MM.1S (cell line): Measurements from ENCODE around the gene KCNQ5.

Source experiments
- DNase-seq: peaks from one replicate; pipeline ENCODE4 v3.0.0-alpha.2; 2015
- H2AFZ ChIP-seq: fragments of 300-600 bp; sonication (generic); 2 replicates; pipeline ENCODE4 v1.6.0; 2016; ENCODE audit warnings: antibody characterized with exemption, low read length
- H3F3A ChIP-seq: fragments of 300-600 bp; sonication (generic); 2 replicates; pipeline ENCODE4 v1.6.1; 2016; ENCODE audit warnings: mild to moderate bottlenecking, antibody characterized with exemption, low read length, moderate library complexity, mixed read lengths; ENCODE audit not compliant: insufficient read depth
- H3K27ac ChIP-seq: fragments of 300-600 bp; sonication (generic); 2 replicates; pipeline ENCODE4 v1.5.1; 2016; ENCODE audit warnings: mild to moderate bottlenecking, low read length
- H3K27me3 ChIP-seq: fragments of 300-600 bp; sonication (generic); replicated peaks from 2 replicates; pipeline ENCODE4 v1.6.0; 2016; ENCODE audit warnings: low read length; ENCODE audit not compliant: insufficient read depth
- H3K36me3 ChIP-seq: fragments of 300-600 bp; sonication (generic); replicated peaks from 2 replicates; pipeline ENCODE4 v1.6.1; 2016; ENCODE audit warnings: mild to moderate bottlenecking, low read length, mixed read lengths; ENCODE audit not compliant: insufficient read depth
- H3K4me1 ChIP-seq: fragments of 300-600 bp; sonication (generic); 2 replicates; pipeline ENCODE4 v1.6.1; 2016; ENCODE audit warnings: low read length, mixed read lengths
- H3K4me2 ChIP-seq: fragments of 300-600 bp; sonication (generic); 2 replicates; pipeline ENCODE4 v1.6.0; 2016; ENCODE audit warnings: low read depth, low read length
- H3K4me3 ChIP-seq: fragments of 300-600 bp; sonication (generic); 2 replicates; pipeline ENCODE4 v1.5.1; 2016; ENCODE audit warnings: low read length, mixed read lengths
- H3K79me2 ChIP-seq: fragments of 300-600 bp; sonication (generic); 2 replicates; pipeline ENCODE4 v1.6.1; 2016; ENCODE audit warnings: mixed run types, low read length, mixed read lengths
- H3K9ac ChIP-seq: fragments of 300-600 bp; sonication (generic); 2 replicates; pipeline ENCODE4 v1.6.1; 2016; ENCODE audit warnings: low read length, mixed read lengths
- H3K9me2 ChIP-seq: fragments of 300-600 bp; sonication (generic); replicated peaks from 2 replicates; pipeline ENCODE4 v1.6.1; 2016; ENCODE audit warnings: mild to moderate bottlenecking, low read length, mixed read lengths; ENCODE audit not compliant: insufficient read depth
- H3K9me3 ChIP-seq: fragments of 300-600 bp; sonication (generic); replicated peaks from 2 replicates; pipeline ENCODE4 v1.6.1; 2016; ENCODE audit warnings: mild to moderate bottlenecking, low read length, mixed read lengths; ENCODE audit not compliant: insufficient read depth
- H4K20me1 ChIP-seq: fragments of 300-600 bp; sonication (generic); 2 replicates; pipeline ENCODE4 v1.6.1; 2016; ENCODE audit warnings: mild to moderate bottlenecking, low read length, moderate library complexity, mixed read lengths; ENCODE audit not compliant: insufficient read depth
- CTCF ChIP-seq: fragments of 300-600 bp; sonication (generic); IDR thresholded peaks from 2 replicates; pipeline ENCODE4 v1.5.1; 2016; ENCODE audit warnings: antibody characterized with exemption, low read length, mixed read lengths
- EZH2 ChIP-seq: fragments of 300-600 bp; sonication (generic); optimal IDR thresholded peaks from 2 replicates; pipeline ENCODE3; 2017; ENCODE audit warnings: low read depth, mild to moderate bottlenecking, antibody characterized with exemption, low read length, mixed read lengths
- EZH2phosphoT487 ChIP-seq: fragments of 300-600 bp; sonication (generic); IDR thresholded peaks from 2 replicates; pipeline ENCODE4 v1.6.1; 2018; ENCODE audit warnings: antibody characterized with exemption, low read length

KCNQ5 gene

GRCh38 chr6:72783035-72783434, 161.2 kb downstream of the KCNQ5 start:
- Histone ChIP-seq H3K4me2 (no peak overlapping the region), H3K4me3 (no peak overlapping the region), H3K27me3 (no peaks in the 10 kb centered on the region), H3F3A (no peaks in the 10 kb centered on the region), H3K4me1 (no peaks in the 10 kb centered on the region; the same call in 1 of the 2 replicates), H3K79me2 (0 out of 2 replicates have a peak, but pooled peaks cover 3% of the 10 kb centered on the region), H4K20me1 (no peaks in the 10 kb centered on the region), H3K36me3 (no peaks in the 10 kb centered on the region), H3K27ac (no peak overlapping the region), H3K9me2 (no peaks in the 10 kb centered on the region), H3K9me3 (no peaks in the 10 kb centered on the region), H3K9ac (no peak overlapping the region), H2AFZ (no peak overlapping the region)
- no peak for DNase-seq
- TF ChIP-seq EZH2phosphoT487, result no peak
- TF ChIP-seq EZH2, result no peak
- no peak for TF ChIP-seq CTCF

GRCh38 chr6:72783666-72784065, 161.8 kb downstream of the KCNQ5 start:
- 0 out of 2 replicates have a peak, but pooled peaks cover 5% of the 10 kb centered on the region for H3F3A ChIP-seq
- H3K9me3 ChIP-seq, result no peaks in the 10 kb centered on the region
- H3K4me2 ChIP-seq, result no peak overlapping the region
- no peaks in the 10 kb centered on the region for H3K36me3 ChIP-seq
- H3K27ac ChIP-seq, result no peak overlapping the region
- no peak overlapping the region for H2AFZ ChIP-seq
- no peak for DNase-seq
- no peak for TF ChIP-seq EZH2phosphoT487
- no peak for TF ChIP-seq EZH2
- TF ChIP-seq CTCF, result no peak
- peaks cover 1% of the 10 kb centered on the region; the same call in 1 of the 2 replicates for H3K4me1 ChIP-seq
- no peaks in the 10 kb centered on the region for H3K9me2 ChIP-seq
- H3K27me3 ChIP-seq, result no peaks in the 10 kb centered on the region
- H4K20me1 ChIP-seq, result no peaks in the 10 kb centered on the region
- H3K9ac ChIP-seq, result no peak overlapping the region
- H3K4me3 ChIP-seq, result no peak overlapping the region
- H3K79me2 ChIP-seq, result 0 out of 2 replicates have a peak, but pooled peaks cover 3% of the 10 kb centered on the region

- Histone ChIP-seq H3K79me2 (0 out of 2 replicates have a peak, but pooled peaks cover 1% of the 10 kb centered on the region), H4K20me1 (no peaks in the 10 kb centered on the region), H3K4me1 (peaks cover 5% of the 10 kb centered on the region; the same call in 1 of the 2 replicates), H3K36me3 (no peaks in the 10 kb centered on the region), H3K9me3 (no peaks in the 10 kb centered on the region), H3K4me3 (no peak overlapping the region), H3K27me3 (no peaks in the 10 kb centered on the region), H2AFZ (no peak overlapping the region), H3K27ac (no peak overlapping the region), H3F3A (0 out of 2 replicates have a peak, but pooled peaks cover 9% of the 10 kb centered on the region), H3K9ac (no peak overlapping the region), H3K9me2 (no peaks in the 10 kb centered on the region), H3K4me2 (no peak overlapping the region)
- TF ChIP-seq EZH2phosphoT487 (no peak), CTCF (no peak), EZH2 (no peak)
- no peak for DNase-seq
Measured at GRCh38 chr6:72784071-72784470, 162.2 kb downstream of the KCNQ5 start.
